H9 (cell line): ENCODE data around the gene GSX2. TPM values are rescaled to one million over a fixed set of nuclear protein-coding genes. Genes with fewer than 3 reads are reported as not detected.

Experiments
- DNase-seq: peaks from one replicate; pipeline ENCODE4 v3.0.0-alpha.2; 2017
- H2AFZ ChIP-seq: one replicate; pipeline ENCODE4 v1.6.1; 2013; ENCODE audit warnings: mild to moderate bottlenecking, low read length, control low read depth, moderate library complexity
- H2AK5ac ChIP-seq: 2 replicates; pipeline ENCODE4 v1.6.1; 2013; ENCODE audit warnings: low read length, control low read depth, mixed read lengths; ENCODE audit not compliant: insufficient read length
- H2BK120ac ChIP-seq: one replicate; pipeline ENCODE4 v1.6.1; 2013; ENCODE audit warnings: low read depth, mild to moderate bottlenecking, low read length, control low read depth, inconsistent platforms; ENCODE audit not compliant: poor library complexity, severe bottlenecking
- H2BK12ac ChIP-seq: 2 replicates; pipeline ENCODE4 v1.6.1; 2013; ENCODE audit warnings: low read length, control low read depth, mixed read lengths, low read depth; ENCODE audit not compliant: insufficient read length
- H2BK15ac ChIP-seq: 2 replicates; pipeline ENCODE4 v1.6.1; 2013; ENCODE audit warnings: low read depth, low read length, control low read depth
- H2BK20ac ChIP-seq: one replicate; pipeline ENCODE4 v1.6.1; 2013; ENCODE audit warnings: low read depth, mild to moderate bottlenecking, low read length, control low read depth, inconsistent platforms; ENCODE audit not compliant: poor library complexity, severe bottlenecking
- H2BK5ac ChIP-seq: 2 replicates; pipeline ENCODE4 v1.6.1; 2013; ENCODE audit warnings: low read length, control low read depth, mixed read lengths; ENCODE audit not compliant: insufficient read length
- H3K14ac ChIP-seq: 2 replicates; pipeline ENCODE4 v1.6.1; 2013; ENCODE audit warnings: low read length, control low read depth; ENCODE audit not compliant: insufficient read depth
- H3K18ac ChIP-seq: 2 replicates; pipeline ENCODE4 v1.6.1; 2013; ENCODE audit warnings: low read depth, mild to moderate bottlenecking, mixed read lengths, low read length, control low read depth; ENCODE audit not compliant: insufficient read length
- H3K23ac ChIP-seq: 2 replicates; pipeline ENCODE4 v1.6.1; 2013; ENCODE audit warnings: low read length, control low read depth, mixed read lengths, low read depth; ENCODE audit not compliant: insufficient read length
- H3K23me2 ChIP-seq: 2 replicates; pipeline ENCODE4 v1.6.1; 2013; ENCODE audit warnings: low read depth, mild to moderate bottlenecking, mixed read lengths, low read length, control low read depth; ENCODE audit not compliant: insufficient read length, poor library complexity, severe bottlenecking
- H3K27ac ChIP-seq: 2 replicates; pipeline ENCODE4 v1.5.1; 2013; ENCODE audit warnings: low read length, control low read depth, mixed read lengths, low read depth; ENCODE audit not compliant: insufficient read length
- H3K27me3 ChIP-seq: 2 replicates; pipeline ENCODE4 v1.6.1; 2013; ENCODE audit warnings: low read length, control low read depth, inconsistent platforms; ENCODE audit not compliant: insufficient read depth
- H3K4ac ChIP-seq: 2 replicates; pipeline ENCODE4 v1.6.1; 2013; ENCODE audit warnings: low read depth, mild to moderate bottlenecking, control low read depth, inconsistent platforms, low read length, moderate library complexity
- H3K4me1 ChIP-seq: 2 replicates; pipeline ENCODE4 v1.6.1; 2013; ENCODE audit warnings: low read length, control low read depth, inconsistent platforms; ENCODE audit not compliant: insufficient read depth
- H3K4me2 ChIP-seq: 2 replicates; pipeline ENCODE4 v1.6.1; 2013; ENCODE audit warnings: low read length, control low read depth, mixed read lengths; ENCODE audit not compliant: insufficient read length, insufficient read depth
- H3K56ac ChIP-seq: 2 replicates; pipeline ENCODE4 v1.6.1; 2013; ENCODE audit warnings: low read depth, mild to moderate bottlenecking, mixed read lengths, low read length, control low read depth; ENCODE audit not compliant: insufficient read length
- H3K79me1 ChIP-seq: 2 replicates; pipeline ENCODE4 v1.6.1; 2013; ENCODE audit warnings: low read depth, mild to moderate bottlenecking, moderate library complexity, low read length, control low read depth, inconsistent platforms; ENCODE audit not compliant: insufficient read depth, poor library complexity, severe bottlenecking
- H3K79me2 ChIP-seq: 2 replicates; pipeline ENCODE4 v1.6.1; 2013; ENCODE audit warnings: low read length, control low read depth, inconsistent platforms; ENCODE audit not compliant: insufficient read depth
- H3K9ac ChIP-seq: 2 replicates; pipeline ENCODE4 v1.6.1; 2013; ENCODE audit warnings: low read length, control low read depth, mixed read lengths; ENCODE audit not compliant: insufficient read length; ENCODE audit errors: extremely low read depth
- H3K9me3 ChIP-seq: one replicate; pipeline ENCODE4 v1.6.1; 2013; ENCODE audit warnings: low read depth, low read length, inconsistent platforms; ENCODE audit not compliant: control insufficient read depth
- H3T11ph ChIP-seq: one replicate; pipeline ENCODE4 v1.6.1; 2013; ENCODE audit warnings: mild to moderate bottlenecking, low read length, control low read depth, inconsistent platforms
- H4K20me1 ChIP-seq: one replicate; pipeline ENCODE4 v1.6.1; 2013; ENCODE audit not compliant: control insufficient read depth, insufficient read length, insufficient read depth
- H4K5ac ChIP-seq: 2 replicates; pipeline ENCODE4 v1.6.1; 2013; ENCODE audit warnings: low read depth, mild to moderate bottlenecking, mixed read lengths, low read length, control low read depth; ENCODE audit not compliant: insufficient read length
- H4K8ac ChIP-seq: replicated peaks from 2 replicates; pipeline ENCODE4 v1.6.1; 2013; ENCODE audit warnings: low read length, control low read depth, mixed read lengths, low read depth; ENCODE audit not compliant: insufficient read length
- H4K91ac ChIP-seq: 2 replicates; pipeline ENCODE4 v1.6.1; 2013; ENCODE audit warnings: low read depth, mild to moderate bottlenecking, moderate library complexity, mixed read lengths, low read length, control low read depth; ENCODE audit not compliant: insufficient read length
- H3K27ac Mint-ChIP-seq, 3 experiments: 2 replicates in 2 of 3; 3 replicates in 1 of 3; pipeline ENCODE4 v1.8.0; 2020 to 2021; ENCODE audit warnings: mixed read lengths in 3 of 3, mild to moderate bottlenecking in 1 of 3, moderate library complexity in 1 of 3
- H3K27me3 Mint-ChIP-seq: 2 replicates; pipeline ENCODE4 v1.8.0; 2021; ENCODE audit warnings: low read depth, mild to moderate bottlenecking, moderate library complexity, mixed read lengths
- H3K36me3 Mint-ChIP-seq, 3 experiments: 2 replicates in 2 of 3; 3 replicates in 1 of 3; pipeline ENCODE4 v1.8.0; 2020 to 2021; ENCODE audit warnings: low read depth in 3 of 3, mixed read lengths in 3 of 3; ENCODE audit not compliant: insufficient read depth in 1 of 3
- H3K4me1 Mint-ChIP-seq, 2 experiments: 2 replicates each; pipeline ENCODE4 v1.8.0; 2020; ENCODE audit warnings: mixed read lengths in 2 of 2
- H3K4me3 Mint-ChIP-seq, 2 experiments: 2 replicates in 1 of 2; 3 replicates in 1 of 2; pipeline ENCODE4 v1.8.0; 2020 to 2021; ENCODE audit warnings: mild to moderate bottlenecking in 2 of 2, mixed read lengths in 2 of 2, moderate library complexity in 1 of 2
- H3K9me3 Mint-ChIP-seq, 2 experiments: 2 replicates in 1 of 2; 3 replicates in 1 of 2; pipeline ENCODE4 v1.8.0; 2020; ENCODE audit warnings: mild to moderate bottlenecking in 2 of 2, mixed read lengths in 2 of 2, moderate library complexity in 1 of 2
- WGBS: extraction: QIAGEN DNeasy Blood & Tissue Kit; methylation state at CpG from one replicate; pipeline ENCODE4 v1.1.7; 2013; ENCODE audit warnings: missing lambda C conversion rate, low lambda C conversion rate, mixed read lengths; ENCODE audit not compliant: insufficient read length; ENCODE audit errors: extremely low coverage; 5-methylcytosine and 5-hydroxymethylcytosine counted together
- total RNA-seq: library from RNA; stranded (reverse); gene quantifications from 2 replicates; pipeline ENCODE4 v1.2.1, GENCODE V29; 2021
- TF ChIP-seq, protein P1 (sequence below): fragments of 200-600 bp; sonication (generic); conservative IDR thresholded peaks from 3 replicates; pipeline ENCODE4 v1.8.0; 2021; ENCODE audit warnings: antibody characterized with exemption, mild to moderate bottlenecking

GSX2 gene
- total RNA-seq, 1 experiment from 2014 or later: not detected

DNA sequence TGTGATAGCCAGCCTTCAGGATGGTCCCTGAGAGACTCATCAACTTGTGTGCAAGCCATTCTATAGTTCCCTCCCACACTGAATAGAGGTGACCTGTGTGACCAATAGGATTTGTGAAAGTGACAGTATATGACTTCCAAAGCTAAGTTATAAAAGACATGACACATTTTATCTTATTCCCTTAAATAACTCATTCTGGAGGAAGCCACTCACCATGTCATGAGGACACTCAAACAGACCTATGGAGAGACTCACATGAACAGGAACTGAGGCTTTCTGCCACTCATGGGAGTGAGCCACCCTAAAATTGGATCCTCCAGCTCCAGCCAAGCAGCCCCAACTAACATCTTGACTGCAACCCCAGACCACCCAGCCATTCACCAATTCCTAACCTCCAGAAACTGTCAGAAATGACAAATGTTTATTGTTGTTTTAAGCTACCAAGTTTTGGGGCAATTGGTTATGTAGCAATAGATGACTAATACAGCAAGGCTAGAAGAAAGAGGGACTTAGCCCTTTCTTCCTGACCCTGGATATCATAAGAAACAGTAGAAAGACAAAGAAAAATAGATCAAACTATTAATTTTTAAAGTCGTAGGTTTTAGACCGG is 26.6 kb upstream of the GSX2 start:
- no peak overlapping the region for H3K4me3 Mint-ChIP-seq

More for the DNA sequence above, 26.6 kb upstream of the GSX2 start:
- no peaks in the 10 kb centered on the region for H3K9me3 ChIP-seq
- no peak overlapping the region for H3K4me2 ChIP-seq
- H3K79me2 ChIP-seq: no peaks in the 10 kb centered on the region
- H3K56ac ChIP-seq: no peak overlapping the region
- H3K9ac ChIP-seq: no peak overlapping the region
- H3K4me1 Mint-ChIP-seq: no peaks in the 10 kb centered on the region
- no peak overlapping the region for H3K27ac ChIP-seq
- H3K9me3 Mint-ChIP-seq: no peaks in the 10 kb centered on the region
- H3K27me3 ChIP-seq: no peaks in the 10 kb centered on the region
- no peaks in the 10 kb centered on the region for H3K79me1 ChIP-seq
- H2AK5ac ChIP-seq: no peak overlapping the region
- no peak for DNase-seq
- no peak overlapping the region for H2BK12ac ChIP-seq
- no peak overlapping the region for H3K4ac ChIP-seq
- no peak overlapping the region for H2BK120ac ChIP-seq
- H3T11ph ChIP-seq: no peak overlapping the region
- no peak overlapping the region for H3K23ac ChIP-seq
- H2AFZ ChIP-seq: no peak overlapping the region
- H3K14ac ChIP-seq: no peak overlapping the region
- no peak overlapping the region for H2BK5ac ChIP-seq
- no peaks in the 10 kb centered on the region for H3K23me2 ChIP-seq
- no peak overlapping the region for H3K18ac ChIP-seq
- TF ChIP-seq, protein P1, sequence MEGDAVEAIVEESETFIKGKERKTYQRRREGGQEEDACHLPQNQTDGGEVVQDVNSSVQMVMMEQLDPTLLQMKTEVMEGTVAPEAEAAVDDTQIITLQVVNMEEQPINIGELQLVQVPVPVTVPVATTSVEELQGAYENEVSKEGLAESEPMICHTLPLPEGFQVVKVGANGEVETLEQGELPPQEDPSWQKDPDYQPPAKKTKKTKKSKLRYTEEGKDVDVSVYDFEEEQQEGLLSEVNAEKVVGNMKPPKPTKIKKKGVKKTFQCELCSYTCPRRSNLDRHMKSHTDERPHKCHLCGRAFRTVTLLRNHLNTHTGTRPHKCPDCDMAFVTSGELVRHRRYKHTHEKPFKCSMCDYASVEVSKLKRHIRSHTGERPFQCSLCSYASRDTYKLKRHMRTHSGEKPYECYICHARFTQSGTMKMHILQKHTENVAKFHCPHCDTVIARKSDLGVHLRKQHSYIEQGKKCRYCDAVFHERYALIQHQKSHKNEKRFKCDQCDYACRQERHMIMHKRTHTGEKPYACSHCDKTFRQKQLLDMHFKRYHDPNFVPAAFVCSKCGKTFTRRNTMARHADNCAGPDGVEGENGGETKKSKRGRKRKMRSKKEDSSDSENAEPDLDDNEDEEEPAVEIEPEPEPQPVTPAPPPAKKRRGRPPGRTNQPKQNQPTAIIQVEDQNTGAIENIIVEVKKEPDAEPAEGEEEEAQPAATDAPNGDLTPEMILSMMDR: no peak
- H4K91ac ChIP-seq: no peak overlapping the region
- H3K4me1 ChIP-seq: no peaks in the 10 kb centered on the region
- H4K5ac ChIP-seq: no peak overlapping the region
- H4K20me1 ChIP-seq: no peaks in the 10 kb centered on the region
- H3K36me3 Mint-ChIP-seq: no peaks in the 10 kb centered on the region
- peaks cover 3% of the 10 kb centered on the region for H3K27me3 Mint-ChIP-seq
- H3K27ac Mint-ChIP-seq: no peak overlapping the region
- no peak overlapping the region for H4K8ac ChIP-seq
- no CpG with 5 or more reads among the region's 2 CpGs for WGBS
- H2BK15ac ChIP-seq: no peak overlapping the region
- H2BK20ac ChIP-seq: no peak overlapping the region
